GM12875 (cell line): ENCODE measurements around the gene ZNF223.

Source experiments
- H3K4me3 ChIP-seq: one replicate; pipeline ENCODE4 v1.5.1; 2011; ENCODE audit warnings: low read depth, low read length, control low read depth
- CTCF ChIP-seq: IDR thresholded peaks from 2 replicates; pipeline ENCODE4 v1.5.1; 2011; ENCODE audit warnings: low read depth, mild to moderate bottlenecking, control low read depth, inconsistent platforms, low read length, moderate library complexity, borderline replicate concordance; ENCODE audit not compliant: insufficient read depth

The ZNF223 gene

GRCh38 chr19:44072543-44073401, 20.9 kb downstream of the ZNF223 start:
- H3K4me3 ChIP-seq, result peak overlapping the region; percentile 83
- TF ChIP-seq CTCF, result no peak

- no peak overlapping the region for H3K4me3 ChIP-seq
- TF ChIP-seq CTCF, result no peak
These were observed 24.5 kb downstream of the ZNF223 start for GRCh38 chr19:44076325-44076724.

- TF ChIP-seq CTCF, result no peak
These were observed 40.3 kb downstream of the ZNF223 start for GRCh38 chr19:44092108-44092507.

GRCh38 chr19:44093931-44094765, 42.3 kb downstream of the ZNF223 start, which contains the start of gene ZNF224:
Gene ZNF224, plus strand, starts transcription at chr19:44094361. Its CDS starts 3,513 bp downstream, at chr19:44097874.
- TF ChIP-seq CTCF, result no peak
- H3K4me3 ChIP-seq, result peak within 1 kb of the TSS; percentile 72

More at GRCh38 chr19:44092108-44092507, 40.3 kb downstream of the ZNF223 start:
- no peak overlapping the region for H3K4me3 ChIP-seq

- H3K4me3 ChIP-seq, result no peak overlapping the region
- no peak for TF ChIP-seq CTCF
These were observed 55.9 kb downstream of the ZNF223 start for GRCh38 chr19:44107751-44108150.

GRCh38 chr19:44109458-44109857, 57.6 kb downstream of the ZNF223 start:
- H3K4me3 ChIP-seq, result no peak overlapping the region
- no peak for TF ChIP-seq CTCF

- no peak overlapping the region for H3K4me3 ChIP-seq
- TF ChIP-seq CTCF, result no peak
These were observed 60.2 kb downstream of the ZNF223 start for GRCh38 chr19:44111910-44112463.
